HG03571 (cell line): ENCODE results near the gene SERINC2.
"Not testable (repeated sequence)": the region's sequence is repeated elsewhere in the genome, so short reads cannot be mapped to it uniquely, and the experiment has no call there.

Source experiments
- ATAC-seq: cut with Tn5 transposase; IDR thresholded peaks from one replicate; pipeline ENCODE4 v1.9.1; 2021; ENCODE audit not compliant: unreplicated experiment

Gene SERINC2

DNA sequence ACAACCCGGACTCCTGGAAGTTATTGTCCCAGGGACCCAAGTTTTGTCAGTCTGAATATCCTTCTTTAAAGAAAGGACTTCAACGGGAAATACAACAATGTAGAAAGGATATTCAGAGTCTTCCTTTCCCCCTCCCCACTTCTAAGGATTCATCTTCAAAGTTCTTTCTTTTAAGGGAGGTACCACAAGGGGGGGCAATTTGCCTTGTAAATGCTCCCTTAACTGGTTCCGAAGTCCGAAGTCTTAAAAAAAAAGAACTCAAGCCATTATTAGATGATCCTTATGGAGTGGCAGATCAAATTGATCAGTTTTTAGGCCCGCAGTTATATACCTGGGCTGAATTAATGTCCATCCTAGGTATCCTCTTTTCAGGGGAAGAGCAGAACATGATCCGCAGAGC, 47.0 kb downstream of the SERINC2 start:
- ATAC-seq = no peak

DNA sequence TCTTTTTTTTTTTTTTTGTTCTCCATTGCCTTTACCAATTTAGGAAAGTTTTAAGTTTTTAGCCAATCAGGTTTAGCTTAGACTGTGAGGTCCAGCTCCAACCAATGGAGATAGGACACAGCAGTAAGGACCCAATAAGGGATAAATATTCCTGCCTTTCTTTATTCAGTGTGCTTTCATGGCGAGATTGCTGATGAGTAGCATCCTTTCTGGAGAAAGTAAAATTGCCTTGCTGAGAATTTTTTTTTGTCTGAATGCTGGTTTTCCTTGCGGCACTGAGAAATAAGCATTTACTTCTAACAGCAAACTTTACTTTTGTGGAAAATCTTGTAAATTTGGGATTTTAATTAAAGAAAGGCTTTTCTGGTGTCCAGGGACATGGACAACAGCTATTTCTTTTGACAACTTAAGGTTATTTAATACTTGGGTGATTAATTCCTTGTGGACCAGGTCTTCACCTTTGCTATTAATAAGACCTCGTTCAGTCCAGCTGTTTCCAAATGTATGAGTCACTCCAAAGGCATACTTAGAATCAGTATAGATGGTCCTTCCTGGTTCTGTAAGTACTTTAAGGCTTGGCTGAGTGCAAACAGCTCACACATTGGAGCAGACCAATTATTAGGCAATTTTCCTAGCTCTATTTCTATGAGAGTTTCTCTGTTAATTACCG, 54.1 kb downstream of the SERINC2 start:
- ATAC-seq = no peak

DNA sequence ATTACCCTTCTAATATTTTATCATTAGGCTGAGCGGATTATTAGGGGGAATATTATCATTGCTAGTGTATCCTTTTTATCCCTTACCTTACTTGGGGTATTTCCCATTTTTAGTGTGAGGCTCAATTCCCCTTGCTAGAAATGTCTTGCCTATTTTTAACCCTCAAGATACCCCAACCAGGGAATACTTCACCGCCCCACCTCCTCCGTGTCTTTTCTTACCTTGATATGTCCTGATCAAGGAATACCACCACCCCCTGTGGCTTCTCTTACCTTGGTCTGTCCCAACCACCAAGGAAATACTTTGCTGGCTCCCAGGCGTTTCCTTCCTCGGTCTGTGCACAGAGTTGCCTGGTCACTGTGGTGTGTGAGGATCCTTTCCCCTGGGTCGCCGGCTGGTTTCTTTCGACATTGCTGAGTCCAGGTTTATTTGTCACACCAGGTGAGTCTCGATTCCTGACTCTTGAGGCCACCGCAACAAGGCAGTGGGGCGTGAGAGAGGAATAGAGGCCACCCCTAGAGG, 57.8 kb downstream of the SERINC2 start:
- no peak for ATAC-seq

DNA sequence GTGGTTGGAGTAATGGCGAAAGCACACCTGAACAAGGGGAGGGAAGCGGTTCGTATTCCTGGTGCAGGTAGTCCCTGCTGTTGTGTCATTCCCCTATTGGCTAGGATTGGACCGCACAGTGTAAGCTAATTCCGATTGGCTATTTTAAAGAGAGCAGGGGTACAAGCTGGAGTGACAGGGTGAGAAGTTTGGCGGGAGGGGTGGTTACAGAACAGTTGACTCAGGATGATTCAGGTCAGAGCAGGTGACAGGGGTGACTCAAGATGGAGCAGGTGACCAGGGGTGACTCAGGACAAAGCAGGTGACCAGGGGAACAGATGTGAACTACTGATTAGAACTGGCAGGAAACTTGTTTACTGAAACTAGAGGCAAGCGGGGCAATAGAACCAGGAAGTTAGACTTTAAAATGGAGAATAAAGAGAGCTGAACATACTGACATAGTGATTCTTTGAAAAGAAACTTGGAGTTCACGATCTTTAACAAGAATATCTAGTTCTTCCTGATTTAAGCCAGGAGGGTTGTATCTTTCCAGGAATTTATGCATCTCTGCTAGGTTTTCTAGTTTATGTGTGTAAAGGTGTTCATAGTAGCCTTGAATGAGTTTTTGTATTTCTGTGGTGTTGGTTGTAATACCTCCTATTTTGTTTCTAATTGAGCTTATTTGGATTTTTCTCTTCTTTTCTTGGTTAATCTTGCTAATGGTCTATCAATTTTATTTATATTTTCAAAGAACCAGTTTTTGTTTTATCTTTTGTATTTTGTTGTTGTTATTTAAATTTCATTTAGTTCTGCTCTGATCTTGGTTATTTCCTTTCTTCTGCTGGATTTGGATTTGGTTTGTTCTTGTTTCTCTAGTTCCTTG, 58.7 kb downstream of the SERINC2 start:
- not testable (repeated sequence) for ATAC-seq

DNA sequence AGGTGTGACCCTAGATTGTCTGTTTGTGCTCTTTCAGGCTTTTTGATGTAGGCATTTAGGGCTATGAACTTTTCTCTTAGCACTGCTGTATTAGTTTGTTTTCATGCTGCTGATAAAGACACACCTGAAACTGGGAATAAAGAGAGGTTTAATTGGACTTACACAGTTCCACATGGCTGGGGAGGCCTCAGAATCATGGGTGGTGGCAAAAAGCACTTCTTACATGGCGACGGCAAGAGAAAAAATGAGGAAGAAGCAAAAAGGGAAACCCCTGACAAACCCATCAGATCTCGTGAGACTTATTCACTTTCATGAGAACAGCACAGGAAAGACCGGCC, 59.3 kb downstream of the SERINC2 start:
- not testable (repeated sequence) for ATAC-seq

DNA sequence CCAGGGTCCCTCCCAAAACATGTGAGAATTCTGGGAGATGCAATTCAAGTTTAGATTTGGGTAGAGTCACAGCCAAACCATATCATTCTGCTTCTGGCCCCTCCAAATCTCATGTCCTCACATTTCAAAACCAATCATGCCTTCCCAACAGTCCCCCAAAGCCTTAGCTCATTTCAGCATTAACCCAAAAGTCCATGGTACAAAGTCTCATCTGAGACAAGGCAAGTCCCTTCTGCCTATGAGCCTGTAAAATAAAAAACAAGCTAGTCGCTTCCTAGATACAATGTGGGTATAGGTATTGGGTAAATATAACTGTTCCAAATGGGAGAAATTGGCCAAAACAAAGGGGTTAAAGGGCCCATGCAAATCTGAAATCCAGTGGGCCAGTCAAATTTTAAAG, 59.7 kb downstream of the SERINC2 start:
- not testable (repeated sequence) for ATAC-seq

DNA sequence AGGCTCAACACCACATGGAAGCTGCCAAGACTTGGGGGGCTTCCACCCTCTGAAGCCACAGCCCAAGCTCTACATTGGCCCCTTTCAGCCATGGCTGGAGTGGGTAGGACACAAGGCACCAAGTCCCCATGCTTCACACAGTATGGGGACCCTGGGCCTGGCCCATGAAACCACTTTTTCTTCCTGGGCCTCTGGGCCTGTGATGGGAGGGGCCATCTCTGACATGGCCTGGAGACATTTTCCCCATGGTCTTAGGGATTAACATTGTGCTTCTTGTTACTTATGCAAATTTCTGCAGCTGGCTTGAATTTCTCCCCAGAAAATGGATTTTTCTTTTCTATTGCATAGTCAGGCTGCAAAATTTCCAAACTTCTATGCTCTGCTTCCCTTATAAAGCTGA, 60.5 kb downstream of the SERINC2 start:
- ATAC-seq = not testable (repeated sequence)

DNA sequence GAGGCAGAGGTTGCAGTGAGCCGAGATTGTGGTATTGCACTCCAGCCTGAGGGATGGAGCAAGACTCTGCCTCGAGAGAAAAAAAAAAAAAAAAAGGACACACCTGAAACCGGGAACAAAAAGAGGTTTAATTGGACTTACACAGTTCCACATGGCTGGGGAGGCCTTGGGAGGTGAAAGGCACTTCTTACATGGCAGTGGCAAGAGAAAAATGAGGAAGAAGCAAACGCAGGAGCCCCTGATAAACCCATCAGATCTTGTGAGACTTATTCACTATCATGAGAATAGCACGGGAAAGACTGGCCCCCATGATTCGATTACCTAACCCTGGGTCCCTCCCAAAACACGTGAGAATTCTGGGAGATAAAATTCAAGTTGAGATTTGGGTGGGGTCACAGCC, 61.6 kb downstream of the SERINC2 start:
- ATAC-seq = not testable (repeated sequence)

DNA sequence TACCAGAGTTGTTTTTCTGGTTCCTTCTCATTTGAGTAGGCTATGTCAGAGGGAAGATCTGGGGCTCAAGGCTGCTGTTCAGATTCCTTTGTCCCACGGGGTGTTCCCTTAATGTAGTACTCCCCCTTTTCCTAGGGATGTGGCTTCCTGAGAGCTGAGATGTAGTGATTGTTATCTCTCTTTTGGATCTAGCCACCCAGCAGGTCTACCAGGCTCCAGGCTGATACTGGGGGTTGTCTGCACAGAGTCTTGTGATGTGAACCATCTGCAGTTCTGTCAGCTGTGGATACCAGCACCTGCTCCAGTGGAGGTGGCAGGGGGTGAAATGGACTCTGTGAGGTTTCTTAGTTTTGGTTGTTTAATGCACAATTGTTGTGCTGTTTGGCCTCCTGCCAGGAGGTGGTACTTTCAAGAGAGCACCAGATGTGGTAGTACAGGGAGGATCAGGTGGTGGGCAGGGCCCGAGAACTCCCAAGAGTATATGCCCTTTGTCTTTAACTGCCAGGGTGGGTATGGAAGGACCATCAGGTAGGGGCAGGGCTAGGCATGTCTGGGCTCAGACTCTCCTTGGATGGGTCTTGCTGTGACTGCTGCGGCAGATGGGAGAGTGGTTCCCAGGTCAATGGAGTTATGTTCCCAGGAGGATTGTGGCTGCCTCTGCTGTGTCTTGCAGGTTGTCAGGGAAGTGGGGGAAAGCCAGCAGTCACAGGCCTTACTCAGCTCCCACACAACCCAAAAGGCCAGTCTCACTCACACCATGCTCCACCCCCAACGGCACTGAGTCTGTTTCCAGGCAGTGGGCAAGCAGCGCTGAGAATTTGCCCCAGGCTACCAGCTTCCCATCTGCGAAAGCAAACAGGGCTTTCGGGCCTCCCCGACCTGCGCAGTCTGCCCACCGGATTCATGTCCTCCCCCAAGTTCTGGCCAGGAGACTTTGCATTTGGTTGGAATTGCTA, 64.2 kb downstream of the SERINC2 start:
- ATAC-seq = no peak

DNA sequence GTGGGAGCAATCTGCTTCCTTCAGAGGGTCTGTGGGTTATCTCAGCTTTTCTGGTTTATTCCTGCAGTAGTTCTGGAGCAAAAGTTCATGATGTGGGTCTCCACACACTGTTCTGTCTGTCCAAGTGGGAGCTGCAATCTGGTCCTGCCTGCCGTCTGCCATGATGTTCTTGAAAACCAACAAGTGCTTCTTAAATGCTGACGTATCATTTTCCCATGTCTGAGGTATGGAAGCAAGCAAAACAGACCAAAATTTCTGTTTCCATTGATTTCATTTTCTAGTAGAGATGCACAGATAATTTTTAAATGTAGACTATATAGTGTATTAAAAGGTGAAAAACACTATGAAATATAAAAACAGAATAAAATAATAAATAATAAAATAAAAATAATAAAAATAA, 65.2 kb downstream of the SERINC2 start:
- no peak for ATAC-seq

DNA sequence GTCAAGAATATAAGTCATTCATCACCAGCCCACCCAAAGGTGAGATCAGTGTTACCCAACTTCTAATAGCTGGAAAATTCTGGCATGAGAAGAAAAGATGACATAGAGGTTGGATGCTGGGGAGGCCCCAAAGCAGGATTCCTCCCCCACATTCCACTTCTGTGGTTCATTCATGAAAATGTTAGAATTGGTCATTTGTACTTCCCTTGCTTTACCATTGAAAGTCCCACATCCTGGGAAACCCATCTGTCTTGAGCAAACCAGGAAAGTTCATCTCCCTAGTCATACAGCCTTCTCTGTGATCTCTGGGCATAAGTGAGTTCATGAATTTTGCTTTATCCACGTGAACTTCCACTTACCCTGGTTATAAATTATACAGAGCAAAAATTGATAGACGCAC, 66.8 kb downstream of the SERINC2 start:
- ATAC-seq = no peak

DNA sequence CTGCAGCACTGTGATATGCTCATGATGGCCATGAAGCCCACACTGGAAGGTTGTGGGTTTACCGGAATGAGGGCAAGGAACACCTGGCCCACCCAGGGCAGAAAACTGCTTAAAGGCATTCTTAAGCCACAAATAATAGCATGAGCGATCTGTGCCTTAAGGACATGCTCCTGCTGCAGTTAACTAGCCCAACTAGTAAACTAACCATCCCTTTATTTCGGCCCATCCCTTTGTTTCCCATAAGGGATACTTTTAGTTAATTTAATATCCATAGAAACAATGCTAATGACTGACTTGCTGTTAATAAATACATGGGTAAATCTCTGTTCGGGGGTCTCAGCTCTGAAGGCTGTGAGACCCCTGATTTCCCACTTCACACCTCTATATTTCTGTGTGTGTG, 67.4 kb downstream of the SERINC2 start:
- not testable (repeated sequence) for ATAC-seq

DNA sequence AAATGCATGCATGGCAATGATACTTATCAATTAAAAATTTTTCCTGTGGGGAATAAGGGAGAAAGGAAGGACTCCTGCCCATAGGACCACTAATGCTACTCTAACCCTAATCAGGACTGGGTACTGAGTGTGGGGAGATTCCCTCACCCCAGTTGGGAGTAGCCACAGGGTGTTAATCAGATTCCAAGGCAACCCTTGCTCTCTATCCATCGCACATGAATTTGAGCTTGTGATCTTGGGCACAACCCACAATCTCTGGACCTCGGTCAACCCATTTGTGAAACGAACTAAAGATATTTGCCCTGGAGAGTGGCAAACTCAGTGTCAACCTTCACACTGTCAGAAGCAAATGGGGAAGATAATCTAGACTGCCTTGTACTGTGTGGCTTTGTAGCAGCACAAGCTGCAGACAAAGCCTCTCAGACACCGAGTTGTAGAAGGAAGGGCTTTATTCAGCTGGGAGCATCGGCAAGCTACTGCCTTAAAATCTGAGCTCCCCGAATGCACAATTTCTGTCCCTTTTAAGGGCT, 69.5 kb downstream of the SERINC2 start:
- ATAC-seq = peak; percentile 30

DNA sequence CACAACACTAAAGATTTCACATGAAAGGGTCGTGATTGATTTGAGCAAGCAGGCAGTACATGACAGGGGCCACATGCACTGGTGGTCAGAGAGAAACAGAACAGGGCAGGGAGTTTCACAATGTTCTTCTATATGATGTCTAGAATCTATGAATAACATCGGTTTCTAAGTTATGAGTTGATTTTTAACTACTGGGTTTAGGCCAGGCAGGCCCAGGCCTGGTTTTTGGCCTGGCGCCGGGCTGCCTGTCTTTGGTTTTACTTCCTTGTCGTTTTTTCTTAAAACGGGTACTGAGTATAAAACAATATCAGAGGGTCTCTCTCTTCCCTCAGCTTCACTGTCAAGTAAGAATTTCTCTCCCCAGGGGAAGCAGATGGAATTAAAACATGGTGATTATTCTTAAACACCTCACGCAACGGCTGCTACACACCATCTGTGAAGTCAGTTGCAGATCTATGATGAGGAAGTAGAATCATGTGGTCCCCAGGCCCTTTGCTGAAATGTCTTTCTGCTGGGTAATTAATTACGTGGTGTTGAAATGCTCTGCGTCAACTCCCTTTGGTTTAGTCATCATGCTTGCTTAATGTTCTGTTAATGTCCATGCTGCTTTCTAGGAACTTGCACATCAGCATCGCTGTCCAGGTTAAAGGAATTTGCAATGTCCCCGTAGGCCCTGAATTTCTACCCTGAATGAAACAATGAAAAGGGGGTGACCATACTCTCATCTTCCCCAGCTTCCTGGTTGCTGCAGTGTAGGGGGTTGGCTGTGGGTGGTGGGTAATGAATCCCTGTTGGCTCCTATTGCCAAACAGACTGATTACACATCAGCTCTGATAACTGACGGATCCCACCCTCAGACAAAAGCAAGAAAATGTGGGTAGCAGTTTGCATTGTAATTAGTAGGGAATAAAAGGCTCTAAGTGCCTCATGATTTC, 70.3 kb downstream of the SERINC2 start:
- peak; percentile 57 for ATAC-seq
